ENCODE data around the gene RABL6.
"Not testable (repeated sequence)": the region's sequence is repeated elsewhere in the genome, so short reads cannot be mapped to it uniquely, and the experiment has no call there.

RABL6 gene

DNA sequence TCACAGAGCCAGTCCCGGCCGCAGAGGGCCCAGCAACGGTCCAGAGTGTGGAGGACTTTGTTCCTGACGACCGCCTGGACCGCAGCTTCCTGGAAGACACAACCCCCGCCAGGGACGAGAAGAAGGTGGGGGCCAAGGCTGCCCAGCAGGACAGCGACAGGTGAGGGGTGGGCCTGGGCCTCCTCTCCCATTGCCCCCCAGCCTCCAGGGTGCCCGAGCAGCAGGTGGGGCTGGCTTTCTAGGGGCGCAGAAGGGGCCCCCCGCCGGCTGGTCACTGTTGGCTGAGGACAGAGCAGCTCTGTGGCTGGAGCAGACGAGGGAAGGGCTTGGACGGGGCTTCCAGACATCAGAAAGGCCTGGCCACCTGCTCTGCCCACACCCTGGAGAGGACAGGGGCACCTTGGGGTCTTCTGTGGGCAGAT is 30.1 kb downstream of the RABL6 start:
- not testable (repeated sequence) for FAIRE-seq

DNA sequence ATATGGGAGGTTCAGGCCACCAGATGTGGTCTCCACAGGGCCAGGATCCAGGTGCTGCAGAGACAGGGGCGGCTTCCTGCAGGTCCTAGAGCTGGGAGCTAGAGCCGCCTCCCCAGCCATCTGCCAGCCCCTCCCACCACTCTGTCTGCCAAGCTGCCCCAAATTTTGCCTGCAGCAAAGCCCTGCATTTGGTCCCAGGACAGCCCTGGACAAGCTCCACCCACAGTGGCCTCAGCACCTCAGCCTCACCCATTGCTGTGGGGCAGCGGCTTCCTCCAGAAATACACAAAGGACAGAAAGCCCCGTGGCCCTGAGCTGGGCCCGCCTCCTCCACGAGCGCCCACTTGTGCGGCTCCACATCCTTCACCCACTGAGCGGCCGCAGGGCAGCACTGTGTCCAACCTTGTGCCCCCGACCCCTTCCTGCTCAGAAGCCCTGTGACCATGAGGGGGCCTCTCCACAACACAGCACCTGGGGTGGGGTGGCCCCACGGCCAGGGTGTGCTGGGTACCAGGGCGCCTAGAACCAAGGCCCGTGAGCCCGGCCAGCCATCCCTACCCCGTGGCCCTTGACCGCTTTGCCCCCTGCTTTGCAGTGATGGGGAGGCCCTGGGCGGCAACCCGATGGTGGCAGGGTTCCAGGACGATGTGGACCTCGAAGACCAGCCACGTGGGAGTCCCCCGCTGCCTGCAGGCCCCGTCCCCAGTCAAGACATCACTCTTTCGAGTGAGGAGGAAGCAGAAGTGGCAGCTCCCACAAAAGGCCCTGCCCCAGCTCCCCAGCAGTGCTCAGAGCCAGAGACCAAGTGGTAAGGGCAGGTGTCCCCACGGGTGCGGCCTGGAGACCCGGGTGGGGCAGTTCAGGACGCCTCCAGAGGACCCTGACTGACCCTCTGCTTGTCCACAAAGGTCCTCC is 30.8 kb downstream of the RABL6 start:
- FAIRE-seq = no peak

DNA sequence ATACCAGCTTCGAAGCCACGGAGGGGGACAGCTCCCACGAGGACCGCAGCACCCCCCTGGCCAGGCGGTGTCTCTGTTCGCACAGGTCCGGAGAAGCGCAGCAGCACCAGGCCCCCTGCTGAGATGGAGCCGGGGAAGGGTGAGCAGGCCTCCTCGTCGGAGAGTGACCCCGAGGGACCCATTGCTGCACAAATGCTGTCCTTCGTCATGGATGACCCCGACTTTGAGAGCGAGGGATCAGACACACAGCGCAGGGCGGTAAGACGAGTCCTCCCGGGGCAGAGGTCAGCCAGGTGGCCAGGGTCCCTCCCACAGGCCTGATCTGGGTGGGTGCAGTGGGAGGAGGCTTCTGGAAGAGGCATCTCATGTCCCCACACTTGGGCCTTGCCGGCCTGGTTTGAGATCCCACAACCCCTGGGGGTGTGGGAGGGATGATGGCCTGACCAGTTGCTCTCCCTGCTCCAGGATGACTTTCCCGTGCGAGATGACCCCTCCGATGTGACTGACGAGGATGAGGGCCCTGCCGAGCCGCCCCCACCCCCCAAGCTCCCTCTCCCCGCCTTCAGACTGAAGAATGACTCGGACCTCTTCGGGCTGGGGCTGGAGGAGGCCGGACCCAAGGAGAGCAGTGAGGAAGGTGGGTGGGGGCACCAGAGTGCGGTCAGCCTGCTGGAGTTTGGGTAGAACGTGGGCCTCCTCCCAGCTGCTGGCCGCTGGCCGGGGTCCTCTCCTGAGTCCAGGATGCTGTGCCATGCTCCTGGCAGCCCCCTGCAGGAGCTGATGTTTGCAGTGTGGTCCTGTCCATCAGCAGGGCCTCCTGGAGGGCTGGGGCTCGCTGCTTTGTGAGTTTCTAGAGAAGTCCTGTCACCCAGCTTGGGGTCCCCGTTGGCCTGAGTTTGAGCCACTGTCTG is 31.7 kb downstream of the RABL6 start:
- no peak for FAIRE-seq

DNA sequence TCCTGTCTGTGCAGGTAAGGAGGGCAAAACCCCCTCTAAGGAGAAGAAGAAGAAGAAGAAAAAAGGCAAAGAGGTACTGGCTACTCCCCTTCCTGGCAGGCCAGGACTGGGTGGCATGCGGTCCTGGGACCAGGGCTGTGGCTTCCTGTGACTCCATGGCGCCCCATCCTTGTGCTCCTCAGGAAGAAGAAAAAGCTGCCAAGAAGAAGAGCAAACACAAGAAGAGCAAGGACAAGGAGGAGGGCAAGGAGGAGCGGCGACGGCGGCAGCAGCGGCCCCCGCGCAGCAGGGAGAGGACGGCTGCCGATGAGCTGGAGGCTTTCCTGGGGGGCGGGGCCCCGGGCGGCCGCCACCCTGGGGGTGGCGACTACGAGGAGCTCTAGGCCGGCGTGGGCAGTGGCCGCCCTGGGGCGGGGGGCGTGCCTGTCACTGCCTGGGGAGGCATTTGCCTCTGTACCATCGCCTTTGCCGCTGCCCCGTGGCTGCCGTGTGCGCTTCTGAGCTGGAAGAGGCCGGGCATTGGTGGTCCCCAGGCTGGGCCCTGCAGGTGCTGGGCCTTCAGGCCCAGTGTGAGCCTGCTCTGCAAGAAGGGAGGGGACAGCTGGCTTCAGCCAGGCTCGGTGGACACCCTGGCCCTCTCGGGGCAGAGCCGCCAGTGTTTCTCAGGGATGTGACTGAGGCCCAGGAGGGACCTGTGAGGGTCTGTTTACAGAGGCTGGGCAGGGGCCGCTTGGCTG is 32.6 kb downstream of the RABL6 start:
- FAIRE-seq = no peak

DNA sequence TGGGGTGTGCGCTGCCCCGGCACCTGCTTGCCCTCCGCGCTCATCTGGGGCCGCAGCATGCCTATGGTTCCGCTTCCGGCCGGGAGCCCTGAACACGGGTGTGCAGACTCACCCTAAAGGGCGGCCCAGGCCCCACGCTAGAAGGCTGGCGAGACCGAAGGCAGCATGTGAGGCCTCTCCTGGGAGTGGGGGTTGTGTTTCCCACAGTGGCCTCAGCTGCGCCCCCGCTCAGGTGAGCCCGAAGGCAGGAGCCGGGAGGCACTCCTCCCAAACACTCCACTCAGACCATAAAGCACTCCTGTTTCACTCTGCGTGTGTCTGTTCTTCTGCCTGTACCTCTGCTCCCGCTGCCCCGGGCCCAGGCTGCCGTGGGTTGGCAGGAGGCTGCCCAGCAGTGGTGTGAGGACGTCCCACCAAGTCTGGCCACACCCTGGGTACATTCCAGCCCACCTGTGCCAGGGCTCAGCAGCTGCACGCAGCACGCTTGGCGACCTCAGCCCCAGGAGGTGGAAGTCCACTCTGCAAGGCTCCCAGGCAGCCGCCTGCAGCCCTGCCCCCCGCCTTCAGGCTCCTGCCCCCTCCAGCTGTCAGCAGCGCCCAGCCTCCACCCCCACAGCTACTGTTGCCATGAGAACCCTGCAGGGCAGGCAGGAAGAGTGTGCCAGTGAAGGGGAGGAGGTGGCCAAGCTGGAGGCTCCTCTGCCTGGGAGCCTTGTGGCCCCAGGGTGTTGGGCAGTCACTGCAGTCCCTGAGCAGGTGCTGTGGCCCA is 33.3 kb downstream of the RABL6 start:
- FAIRE-seq = peak; percentile 48

DNA sequence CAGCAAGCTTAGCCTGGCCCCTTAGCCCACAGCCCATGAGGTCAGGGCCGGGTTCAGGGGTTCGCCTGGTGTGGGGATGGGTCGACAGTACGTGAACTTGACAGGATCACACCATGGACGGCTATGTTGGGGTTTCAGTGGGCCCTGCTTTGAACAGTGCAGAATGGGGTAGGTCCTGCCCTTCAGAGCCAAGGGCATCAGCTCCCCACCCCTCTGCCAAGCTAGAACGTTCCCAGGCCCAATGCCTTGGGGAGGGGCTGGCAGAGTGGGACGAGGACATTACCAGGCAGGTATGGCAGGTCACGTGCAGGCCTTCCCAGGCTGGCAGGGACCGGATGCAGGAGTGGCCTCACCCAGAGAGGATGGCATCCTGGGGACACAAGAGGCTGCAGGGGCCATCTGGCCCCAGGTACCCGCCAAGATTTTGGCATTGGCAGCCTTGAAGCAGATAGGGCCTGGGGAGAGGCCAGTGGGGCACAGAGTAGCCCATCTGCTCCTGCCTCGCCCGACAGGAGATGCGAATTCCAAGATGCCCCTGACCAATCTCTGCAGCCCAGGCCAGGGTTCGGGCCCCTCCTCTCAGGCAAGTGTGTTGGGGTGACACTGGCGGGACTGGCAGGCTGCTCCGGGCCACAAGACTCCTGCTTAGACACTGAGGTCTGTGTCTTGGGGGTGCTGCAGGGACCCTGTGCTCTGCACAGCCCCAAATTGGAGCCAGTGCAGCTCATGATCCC is 34.1 kb downstream of the RABL6 start:
- FAIRE-seq = not testable (repeated sequence)

DNA sequence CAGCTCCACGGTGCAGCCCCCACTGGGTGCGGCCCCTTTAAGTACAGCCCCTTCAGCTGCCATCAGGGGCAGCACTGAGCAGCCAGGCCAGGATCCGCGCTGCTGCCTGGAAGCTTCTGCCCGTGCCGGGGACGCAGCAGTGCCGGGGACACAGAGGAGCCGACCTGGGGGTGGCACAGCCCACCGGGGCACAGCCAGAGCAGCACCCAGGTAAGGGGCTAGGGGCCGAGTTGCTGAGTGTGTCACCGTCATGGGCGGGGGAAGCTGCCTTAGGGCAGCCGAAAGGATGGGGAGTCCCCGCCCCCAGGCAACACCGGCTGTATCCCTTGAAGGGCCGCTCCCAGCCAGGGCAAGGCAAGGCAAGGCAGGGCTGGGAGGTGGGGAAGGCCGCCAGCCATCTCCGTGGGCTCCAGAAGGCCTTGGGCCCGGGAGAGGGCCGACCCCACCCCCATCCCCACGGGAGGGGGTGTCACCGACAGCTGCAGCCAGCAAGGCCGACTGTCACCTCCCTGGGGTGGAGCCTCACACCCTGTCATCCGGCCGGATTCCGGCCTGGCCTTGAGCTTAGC is 34.7 kb downstream of the RABL6 start, which contains the start of gene AJM1:
AJM1 (plus strand) TSS at position 99 of the 569 bp plus-strand sequence. CDS start 1,937 bp downstream, outside the sequence.
- not testable (repeated sequence) for FAIRE-seq

DNA sequence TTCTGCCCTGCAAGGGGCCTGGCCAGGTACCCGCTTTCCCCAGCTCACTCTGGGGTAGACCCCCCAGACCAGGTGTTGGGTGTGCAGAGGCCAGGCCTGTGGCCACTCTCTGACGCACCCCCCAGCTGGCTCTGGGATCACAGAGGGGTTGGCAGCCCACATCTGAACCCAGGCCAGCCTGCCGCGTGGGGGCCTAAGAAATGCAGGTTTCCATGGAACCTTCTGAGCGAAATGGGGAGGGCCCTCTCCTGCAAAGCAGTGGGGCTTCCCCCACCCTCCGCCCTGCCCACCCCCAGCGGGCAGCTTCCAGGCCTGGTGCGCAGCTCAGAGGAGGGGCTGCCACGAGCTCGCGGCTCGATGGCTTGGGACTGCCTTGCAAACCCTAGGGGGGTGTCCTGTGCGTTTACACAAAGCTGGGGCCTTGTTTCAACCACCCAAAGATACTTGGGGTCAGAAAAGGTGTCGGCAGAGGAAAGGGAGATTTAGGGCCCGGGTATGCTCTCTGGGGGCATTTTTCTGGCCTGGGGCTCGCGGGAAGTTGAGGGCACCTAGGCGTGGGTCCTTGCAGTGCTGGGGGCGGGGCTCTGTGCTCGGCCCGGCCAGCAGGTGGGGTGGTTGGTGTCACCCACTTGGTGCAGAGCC is 35.5 kb downstream of the RABL6 start:
- not testable (repeated sequence) for FAIRE-seq

DNA sequence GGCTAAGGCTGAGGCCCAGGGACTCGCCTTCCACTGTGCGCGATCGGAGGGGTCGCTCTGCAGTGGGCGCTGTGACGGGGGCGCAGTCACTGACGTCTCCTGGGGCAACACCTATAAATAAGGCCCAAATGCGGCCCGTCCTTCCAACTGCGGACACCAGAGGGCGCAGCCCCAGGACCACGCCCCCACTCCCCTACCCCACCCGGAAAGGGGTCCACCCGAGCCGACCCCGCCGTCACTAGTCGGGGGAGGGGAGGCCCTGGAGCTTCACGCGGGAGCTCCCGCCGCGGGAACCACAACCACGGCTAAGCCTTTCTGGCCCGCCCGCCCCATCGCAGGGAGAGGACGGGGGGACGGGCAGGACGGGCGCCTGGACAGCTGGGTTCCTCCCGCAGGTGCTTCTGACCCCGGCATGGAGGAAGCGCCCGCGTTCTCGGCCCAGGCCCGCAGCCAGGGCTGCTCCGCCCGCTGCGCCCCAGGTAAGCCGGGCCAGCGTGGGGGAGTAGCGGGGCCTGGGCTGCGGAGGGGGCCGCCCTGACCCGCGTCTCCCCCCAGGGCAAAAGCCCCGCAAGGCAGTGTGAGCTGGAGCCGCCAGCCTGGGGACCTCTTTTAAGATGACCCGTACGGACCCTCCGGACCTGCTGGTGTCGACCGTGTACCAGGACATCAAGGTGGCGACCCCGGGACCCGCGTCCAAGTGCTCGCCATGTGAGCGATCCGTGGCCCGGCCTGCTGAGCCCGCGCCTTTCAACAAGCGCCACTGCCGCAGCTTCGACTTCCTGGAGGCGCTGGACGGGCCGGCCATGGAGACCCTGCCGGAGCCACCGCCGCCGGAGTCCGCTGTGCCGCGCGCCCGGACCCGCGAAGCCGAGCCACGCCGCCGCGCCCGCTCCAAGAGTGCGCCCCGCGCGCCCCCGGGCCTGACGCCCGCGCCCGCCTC is 36.3 kb downstream of the RABL6 start:
- not testable (repeated sequence) for FAIRE-seq

DNA sequence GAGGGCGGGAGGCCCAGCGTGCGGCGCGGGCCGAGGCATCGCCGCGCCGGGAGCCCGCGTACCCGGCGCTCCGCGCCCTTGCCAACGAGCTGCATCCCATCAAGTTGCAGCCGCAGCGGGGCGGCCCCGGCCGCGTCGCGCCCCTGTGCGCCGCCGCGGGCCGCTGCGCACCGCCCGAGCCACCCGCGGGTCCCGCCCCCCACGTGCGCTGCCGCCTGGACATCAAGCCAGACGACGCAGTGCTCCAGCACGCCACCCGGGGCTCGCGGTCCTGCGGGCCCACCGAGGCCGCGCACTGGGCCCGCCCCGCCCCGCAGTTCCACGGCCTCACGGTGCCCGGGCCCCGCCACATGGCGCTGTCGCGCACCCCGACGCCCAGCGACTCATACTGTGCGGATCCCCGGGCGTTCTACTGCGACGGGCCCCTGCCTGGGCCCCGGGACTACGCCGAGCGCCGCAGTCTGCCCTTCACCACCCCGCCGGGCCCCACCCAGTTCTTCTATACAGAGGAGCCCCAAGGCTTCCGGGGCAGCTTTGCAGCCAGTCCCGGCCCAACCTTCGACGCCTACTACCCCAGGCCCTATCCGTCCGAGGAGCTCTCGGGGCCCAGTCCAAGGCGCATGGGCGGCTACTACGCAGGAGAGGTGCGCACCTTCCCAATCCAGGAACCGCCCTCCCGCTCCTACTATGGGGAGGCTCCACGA is 37.2 kb downstream of the RABL6 start:
- no peak for FAIRE-seq

DNA sequence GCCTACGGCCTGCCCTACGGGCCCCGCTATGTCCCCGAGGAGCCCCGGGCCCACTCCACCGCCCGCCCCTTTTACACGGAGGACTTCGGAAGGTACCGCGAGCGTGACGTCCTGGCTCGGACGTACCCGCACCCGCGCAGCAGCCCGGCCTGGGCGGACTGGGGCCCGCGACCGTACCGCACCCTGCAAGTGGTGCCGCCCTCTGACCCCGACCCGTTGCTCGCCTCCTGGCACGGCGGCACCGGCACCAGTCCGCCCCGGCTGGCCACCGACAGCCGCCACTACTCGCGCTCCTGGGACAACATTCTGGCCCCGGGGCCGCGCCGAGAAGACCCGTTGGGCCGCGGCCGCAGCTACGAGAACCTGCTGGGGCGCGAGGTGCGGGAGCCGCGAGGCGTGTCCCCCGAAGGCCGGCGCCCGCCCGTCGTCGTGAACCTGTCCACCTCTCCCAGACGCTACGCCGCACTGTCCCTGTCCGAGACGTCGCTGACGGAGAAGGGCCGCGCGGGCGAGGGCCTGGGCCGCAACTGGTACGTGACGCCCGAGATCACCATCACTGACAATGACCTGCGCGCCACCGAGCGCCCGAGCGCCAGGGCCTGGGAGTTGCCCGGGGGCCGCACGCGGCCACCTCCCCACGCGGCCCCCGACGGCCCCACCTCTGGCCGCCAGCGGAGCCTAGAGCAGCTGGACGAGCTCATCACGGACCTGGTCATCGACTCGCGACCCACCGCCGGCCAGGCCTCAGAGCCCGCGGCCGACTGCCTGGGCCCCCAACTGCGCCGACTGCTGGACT is 37.9 kb downstream of the RABL6 start:
- no peak for FAIRE-seq

DNA sequence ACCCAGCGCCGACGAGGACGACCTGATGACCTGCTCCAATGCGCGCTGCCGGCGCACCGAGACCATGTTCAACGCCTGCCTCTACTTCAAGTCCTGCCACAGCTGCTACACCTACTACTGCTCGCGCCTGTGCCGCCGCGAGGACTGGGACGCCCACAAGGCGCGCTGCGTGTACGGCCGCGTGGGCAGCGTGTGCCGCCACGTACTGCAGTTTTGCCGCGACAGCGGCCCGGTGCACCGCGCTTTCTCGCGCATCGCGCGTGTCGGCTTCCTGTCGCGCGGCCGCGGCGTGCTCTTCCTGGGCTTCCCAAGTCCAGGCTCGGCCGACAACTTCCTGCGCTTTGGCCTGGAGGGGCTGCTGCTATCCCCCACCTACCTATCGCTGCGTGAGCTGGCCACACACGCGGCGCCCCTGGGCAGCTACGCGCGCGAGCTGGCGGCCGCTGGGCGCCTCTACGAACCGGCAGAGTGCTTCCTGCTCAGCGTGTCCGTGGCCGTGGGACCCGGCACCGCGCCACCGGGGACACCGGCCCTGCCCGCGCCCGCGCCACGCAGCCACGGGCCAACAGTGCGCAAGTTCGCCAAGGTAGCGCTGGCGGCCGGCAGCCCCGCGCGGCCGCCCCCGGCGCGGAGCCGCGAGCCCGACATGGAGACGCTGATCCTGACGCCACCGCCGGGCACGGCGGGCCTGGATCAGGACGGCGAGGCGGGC is 38.8 kb downstream of the RABL6 start:
- FAIRE-seq = no peak

DNA sequence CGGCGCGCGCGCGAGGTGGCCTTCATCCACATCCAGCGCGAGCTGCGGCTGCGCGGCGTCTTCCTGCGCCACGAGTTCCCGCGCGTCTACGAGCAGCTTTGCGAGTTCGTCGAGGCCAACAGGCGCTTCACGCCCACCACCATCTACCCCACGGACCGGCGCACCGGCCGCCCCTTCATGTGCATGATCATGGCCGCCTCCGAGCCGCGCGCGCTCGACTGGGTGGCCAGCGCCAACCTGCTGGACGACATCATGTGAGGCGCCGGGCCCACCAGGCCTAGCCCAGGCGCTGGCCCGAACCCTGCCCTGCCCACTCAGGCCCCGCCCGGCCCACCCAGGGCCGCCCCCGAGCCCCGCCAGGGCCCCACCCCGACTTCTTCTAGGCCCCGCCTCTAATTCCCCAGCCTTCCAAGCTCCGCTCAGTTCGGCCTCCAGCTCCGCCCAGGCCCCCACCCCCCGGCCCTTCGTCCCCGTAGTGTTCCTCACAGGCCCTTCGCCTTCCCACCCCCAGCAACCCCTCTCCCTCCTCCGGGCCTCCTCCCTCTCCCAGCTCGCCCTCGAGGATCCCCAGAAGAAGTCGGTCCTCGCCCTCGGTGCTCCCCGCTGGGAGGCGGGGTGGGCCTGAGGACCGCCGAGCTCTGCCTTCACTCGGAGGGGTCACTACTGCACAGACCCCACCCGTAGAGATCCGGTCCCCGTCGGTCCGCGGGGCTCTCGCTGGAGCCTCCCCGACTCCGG is 39.5 kb downstream of the RABL6 start:
- no peak for FAIRE-seq

DNA sequence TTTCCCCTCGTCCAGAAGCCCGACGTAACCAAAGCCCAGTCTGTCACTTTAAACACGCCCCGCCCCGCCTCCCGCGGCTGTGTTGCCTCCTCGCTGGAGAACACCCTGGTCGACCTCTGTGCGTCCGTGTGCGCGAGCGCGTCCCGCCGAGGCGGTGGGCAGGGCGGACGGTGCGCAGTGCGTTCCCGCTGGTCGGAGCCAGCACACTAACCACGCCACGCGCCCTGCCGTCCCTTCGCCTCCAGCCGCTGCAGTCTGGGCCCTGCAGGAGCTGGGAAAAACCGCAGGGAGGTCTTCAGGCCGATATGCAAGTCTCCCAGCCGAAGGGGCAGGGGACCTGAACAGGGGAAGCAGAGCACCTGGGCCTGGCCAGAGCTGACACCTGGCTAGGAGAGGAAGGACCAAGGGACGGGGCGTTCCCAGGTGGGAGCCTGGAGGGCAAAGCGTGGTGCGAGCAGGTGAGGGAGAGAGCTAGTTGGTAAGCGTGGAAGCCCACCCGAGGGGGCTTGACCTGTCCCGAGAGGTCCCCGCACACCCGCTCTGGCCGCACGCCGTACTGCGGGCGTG is 40.2 kb downstream of the RABL6 start:
- no peak for FAIRE-seq

DNA sequence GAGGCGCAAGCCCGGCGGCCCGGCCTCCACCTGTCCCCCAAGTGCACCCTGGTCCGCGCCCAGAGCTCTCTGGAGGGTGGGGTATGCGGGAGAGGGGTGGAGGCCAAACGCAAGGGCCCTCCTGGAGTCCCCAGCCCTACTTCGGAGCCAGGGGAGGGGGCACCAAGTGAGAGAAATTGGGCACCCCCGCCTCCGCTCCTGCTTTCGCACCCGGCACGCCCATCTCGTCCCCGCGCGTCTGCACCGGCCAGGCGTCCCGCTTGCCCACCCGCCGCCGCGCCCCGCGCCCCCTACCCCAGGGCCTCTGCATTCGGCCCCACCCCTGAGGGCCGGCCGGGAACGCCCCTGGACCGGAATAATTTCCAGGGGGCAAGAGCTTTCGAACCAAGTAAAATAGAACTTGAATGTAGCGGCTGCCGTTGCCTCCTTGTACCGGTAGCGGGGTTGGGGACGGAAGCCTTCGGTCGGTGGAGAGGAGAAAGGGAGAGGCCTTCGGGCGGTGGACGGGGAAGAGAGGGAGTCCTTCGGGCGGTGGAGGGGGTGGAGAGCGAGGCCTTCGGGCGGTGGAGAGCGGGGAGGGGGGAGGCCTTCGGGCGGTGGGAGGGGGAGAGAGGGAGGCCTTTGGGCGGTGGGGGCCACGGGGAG is 40.8 kb downstream of the RABL6 start:
- FAIRE-seq = no peak
